ENCODE results near the gene HSPB9.
"Not testable (repeated sequence)": the region's sequence is repeated elsewhere in the genome, so short reads cannot be mapped to it uniquely, and the experiment has no call there.

Gene HSPB9

DNA sequence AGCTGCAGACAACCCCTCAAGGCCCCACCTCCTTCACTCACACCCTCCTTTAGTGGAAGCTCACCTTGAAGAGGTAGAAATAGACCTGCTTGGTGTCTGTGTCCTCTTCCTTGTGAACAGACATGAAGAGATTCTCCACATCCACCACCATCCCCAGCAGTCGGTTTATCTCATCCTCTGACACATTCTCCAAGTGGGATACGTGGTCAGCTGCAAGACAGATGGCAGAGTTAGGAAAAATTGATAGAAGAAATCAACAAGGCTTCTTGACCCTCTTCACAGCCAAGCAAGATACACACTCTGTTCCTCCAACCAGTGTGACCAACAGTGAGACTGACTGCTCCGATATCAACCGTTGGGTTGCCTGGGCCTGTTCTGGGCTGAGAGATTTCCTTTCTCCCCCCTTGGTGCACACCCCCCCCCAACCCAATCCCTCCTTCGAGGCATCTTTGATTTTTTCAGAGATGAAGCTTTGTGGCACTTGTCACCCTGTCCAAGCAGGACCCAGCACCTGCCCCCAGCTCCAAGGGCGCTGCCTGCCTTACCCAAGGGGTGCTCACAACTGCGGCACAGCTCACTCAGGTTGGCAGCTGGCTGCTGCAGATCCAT, 2.3 kb upstream of the HSPB9 start:
- DNase-seq, result no peak

DNA sequence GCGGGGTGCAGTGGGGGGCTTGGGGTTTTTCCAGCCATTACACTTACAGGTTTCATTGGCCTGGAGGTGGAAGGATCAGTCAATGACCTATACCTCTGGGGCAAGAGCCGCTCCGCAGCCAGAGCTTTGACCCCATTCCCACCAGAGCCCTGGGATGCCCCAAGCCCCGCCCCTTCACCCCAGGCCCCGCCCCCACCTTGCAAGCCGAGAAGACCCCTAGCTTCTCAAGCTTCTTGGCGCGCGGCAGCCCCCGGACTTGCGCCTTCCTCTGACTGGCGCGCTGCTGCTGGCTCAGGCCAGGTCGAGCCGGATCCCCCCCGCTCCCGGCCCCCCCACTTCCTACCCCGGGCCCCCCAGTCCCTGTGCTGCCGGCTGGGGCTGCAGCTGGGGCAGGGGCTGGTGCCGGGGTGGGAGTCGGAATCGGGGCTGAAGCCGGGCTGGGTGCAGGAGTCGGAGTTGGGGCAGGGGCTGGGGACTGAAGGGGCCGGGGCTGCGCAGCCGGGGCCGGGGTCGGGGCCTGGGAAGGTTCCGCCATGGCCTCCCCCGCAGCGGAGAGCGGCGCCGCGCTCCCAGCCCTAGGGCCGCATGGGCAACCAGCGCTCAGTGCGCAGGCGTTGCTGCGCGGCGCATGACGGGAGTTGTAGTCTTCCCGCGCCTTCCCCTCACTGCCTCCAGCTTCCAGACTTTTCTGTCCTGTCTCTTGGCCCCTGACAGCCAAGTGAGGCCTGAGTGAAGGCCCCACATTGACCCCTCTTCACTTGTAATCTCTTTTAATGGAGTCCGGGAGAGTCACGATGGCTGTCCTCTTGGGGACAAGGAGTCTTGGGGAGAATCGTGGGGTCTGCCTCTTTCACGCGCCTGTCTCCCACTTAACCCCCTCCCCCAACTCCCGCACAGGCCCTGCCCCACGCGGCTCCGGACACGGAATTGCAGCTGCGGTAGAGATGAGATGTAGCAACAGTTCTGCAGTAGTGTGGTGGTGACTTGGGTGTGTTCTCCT, 1.5 kb upstream of the HSPB9 start, which contains the start of gene KAT2A:
TSS of gene KAT2A (minus strand) at position 598 of the 1,000 bp plus-strand sequence. CDS start at position 535, 63 bp downstream.
- peak; percentile 71 for DNase-seq

DNA sequence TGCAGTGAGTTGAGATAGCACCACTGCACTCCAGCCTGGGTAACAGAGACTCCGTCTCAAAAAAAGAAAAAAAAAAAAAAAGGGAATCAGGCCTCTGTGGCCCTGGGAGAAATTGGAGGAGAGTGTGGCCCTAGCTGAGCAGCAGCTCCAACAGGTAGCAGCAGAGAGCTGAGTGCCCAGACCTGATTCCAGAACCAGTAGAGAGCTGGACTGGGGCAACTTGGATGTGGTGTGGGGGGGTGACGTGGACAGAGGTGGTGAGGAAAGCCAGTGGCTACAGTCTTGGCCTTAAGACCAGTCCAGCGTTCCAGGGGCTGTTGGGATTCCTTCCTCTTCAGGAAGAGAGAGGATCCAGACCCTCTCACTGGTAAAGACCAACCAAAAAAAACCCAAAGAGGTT, 1.7 kb downstream of the HSPB9 start:
- DNase-seq, result no peak

DNA sequence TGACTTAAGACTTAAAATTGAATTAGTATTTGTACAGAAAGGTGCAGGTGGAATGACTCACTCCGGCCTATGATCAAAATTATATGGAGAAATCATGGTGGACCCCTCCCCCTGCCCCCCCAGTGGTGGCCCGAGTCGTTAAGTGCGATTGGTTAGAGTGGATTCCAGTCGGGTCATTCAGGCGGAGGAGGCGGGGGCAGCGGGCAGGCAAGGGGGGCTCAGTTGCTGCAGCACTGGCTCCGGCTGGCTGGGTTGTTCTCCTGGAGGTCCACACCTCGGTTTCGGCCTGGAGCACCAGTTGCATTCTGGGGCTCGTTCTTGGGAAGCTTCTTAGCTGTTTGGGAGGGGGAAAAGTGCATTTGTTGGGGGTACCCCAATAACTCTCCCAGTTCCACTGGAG, 3.0 kb downstream of the HSPB9 start:
- DNase-seq, result no peak

- DNase-seq, result no peak
Observed at GRCh38 chr17:42126836-42127235, 4.2 kb downstream of the HSPB9 start.

DNA sequence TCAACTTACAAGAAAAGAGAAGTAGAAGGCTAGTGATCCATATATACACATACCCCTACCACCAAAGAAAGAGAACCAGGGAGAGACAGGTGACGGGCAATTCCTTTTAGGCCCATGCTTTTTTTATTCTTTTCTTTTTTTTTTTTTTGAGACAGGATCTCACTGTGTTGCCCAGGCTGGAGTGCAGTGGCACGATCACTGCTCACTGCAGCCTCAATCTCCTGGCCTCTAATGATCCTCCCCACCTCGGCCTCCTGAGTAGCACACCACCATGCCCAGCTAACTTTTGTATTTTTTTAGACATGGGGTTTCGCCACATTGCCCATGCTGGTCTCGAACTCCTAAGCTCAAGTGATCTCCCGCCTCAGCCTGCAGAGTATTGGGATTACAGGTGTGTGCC, 4.8 kb downstream of the HSPB9 start:
- DNase-seq, result no peak

DNA sequence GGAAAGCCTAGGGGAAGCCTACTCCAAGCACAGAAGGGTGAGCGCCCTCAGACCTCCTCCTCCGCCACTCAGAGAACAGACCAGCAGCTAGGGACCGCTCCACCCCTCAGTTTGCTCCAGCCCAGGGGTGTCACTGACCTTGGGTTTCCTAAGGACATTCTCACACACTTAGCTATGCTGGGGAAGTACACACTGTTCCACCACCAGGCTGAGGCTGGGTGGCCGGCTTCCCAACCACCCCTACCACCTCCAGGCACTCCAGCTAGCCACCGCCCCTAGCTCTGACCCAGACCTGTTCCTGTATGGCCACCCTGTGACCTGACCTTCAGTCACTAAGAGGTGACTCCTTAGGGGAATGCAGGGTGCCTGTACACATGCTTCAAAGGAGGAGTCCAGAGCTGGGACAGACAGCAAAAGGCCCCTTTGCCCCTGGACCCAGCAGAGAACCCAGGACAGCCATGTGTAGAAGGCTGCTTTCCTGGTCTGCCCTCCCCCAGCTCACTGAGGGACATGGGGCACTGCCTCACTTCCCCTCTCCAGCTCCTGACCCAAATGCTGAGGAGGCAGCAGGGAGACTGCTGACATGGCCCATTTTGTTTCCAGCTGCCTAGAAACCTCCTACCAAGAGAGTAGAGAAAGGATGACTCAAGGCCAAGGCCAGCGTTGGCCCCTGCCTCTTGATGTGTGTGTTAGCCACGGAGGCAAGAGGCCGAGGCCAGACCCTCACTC, 6.7 kb downstream of the HSPB9 start:
- no peak for DNase-seq

GRCh38 chr17:42130310-42130936, 7.8 kb downstream of the HSPB9 start:
- no peak for DNase-seq

- DNase-seq, result no peak
Observed at GRCh38 chr17:42131232-42131631, 8.6 kb downstream of the HSPB9 start.

GRCh38 chr17:42131981-42132432, 9.4 kb downstream of the HSPB9 start:
- no peak for DNase-seq

GRCh38 chr17:42132941-42133340, 10.3 kb downstream of the HSPB9 start:
- no peak for DNase-seq

GRCh38 chr17:42133461-42134041, 10.9 kb downstream of the HSPB9 start:
- DNase-seq, result peak; percentile 87

DNA sequence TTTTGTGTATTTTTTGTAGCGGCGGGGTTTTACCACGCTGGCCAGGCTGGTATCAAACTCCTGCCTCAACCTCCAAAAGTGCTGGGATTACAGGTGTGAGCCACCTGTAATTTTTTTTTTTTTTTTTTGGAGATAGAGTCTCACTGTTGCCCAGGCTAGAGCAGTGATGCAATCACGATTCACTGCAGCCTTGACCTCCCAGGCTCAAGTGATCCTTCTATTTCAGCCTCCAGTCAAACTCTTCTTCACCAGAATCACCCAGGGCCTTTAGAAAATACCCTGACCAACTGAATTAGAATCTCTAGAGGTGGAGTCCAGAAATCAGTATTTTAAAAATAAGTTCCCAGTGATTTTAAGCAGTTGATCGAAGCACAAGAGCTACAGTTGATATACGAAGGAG, 12.5 kb downstream of the HSPB9 start:
- no peak for DNase-seq

GRCh38 chr17:42135664-42136653, 13.4 kb downstream of the HSPB9 start:
- peak; percentile 24 for DNase-seq

- DNase-seq, result no peak
Observed at GRCh38 chr17:42136654-42137051, 14.0 kb downstream of the HSPB9 start.

- no peak for DNase-seq
Observed at GRCh38 chr17:42138749-42139492, 16.3 kb downstream of the HSPB9 start.

DNA sequence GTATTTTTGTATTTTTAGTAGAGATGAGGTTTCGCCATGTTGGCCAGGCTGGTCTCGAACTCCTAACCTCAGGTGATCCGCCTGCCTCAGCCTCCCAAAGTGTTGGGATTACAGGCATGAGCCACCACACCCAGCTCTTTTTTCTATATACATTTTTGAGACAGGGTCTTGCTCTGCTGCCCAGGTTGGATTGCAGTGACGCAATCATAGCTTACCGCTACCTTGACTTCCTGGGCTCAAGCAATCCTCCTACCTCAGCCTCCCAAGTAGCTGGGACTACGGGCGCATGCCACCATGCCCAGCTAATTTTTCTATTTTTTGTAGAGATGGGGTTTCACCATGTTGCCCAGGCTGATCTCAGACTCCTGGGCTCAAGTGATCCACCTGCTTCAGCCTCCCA, 18.1 kb downstream of the HSPB9 start:
- DNase-seq, result not testable (repeated sequence)

- DNase-seq, result no peak
Observed at GRCh38 chr17:42141382-42141781, 18.8 kb downstream of the HSPB9 start.

DNA sequence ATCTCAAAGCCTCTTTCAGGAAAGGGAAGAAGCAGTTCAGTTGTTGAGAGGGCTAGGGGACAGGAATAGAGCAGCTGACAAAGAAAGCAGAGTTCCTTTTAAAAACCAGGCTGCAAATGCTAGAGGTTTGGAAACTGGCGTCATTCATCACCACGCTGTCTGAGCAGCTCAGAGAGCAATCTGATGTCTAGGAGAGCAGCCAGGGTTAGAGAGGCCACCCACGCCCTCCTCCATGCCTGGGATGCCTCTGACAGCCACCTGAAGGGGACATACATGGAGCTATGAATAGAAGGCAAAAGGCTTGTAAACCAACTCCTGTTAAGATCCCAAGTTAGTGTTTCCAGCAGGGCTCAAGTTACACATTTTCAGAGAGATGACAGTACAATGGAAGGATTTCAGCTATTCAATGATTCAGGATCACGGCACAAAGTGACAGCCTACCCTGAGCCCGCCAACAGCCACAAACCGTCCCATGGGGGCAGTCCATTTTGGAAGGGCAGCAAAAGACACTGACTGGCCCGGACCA, 19.8 kb downstream of the HSPB9 start:
- DNase-seq, result no peak

- DNase-seq, result not testable (repeated sequence)
Observed at GRCh38 chr17:42143138-42143537, 20.5 kb downstream of the HSPB9 start.
